ENCODE measurements around the gene RFT1. TPM values are rescaled to one million over a fixed set of nuclear protein-coding genes. Genes with fewer than 3 reads are reported as not detected.

RFT1 gene
- polyA plus RNA-seq, 3 donors: 8.2 to 34.9 (median 25.6) TPM

DNA sequence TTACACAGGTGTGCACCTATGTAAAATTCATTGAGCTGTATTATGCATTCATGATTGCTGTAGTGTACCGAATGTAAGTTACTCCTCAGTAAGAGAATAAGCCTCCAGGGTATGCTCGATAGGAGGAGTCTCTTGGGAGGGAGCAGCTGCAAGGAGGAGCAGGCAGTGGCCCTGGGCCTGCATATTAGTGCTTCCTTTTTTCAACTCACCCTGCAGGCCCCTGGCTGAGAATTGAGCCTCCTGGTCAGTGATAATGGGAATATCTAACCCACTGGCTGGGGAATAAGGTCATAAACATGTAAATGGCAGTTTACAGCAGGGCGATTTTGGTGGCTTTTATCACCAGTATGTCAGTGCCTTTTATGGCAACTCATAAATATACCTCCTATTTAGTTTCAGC lies 62.7 kb downstream of the RFT1 start:
- Mint-ChIP-seq H3K4me1 (peaks cover 4% of the 10 kb centered on the region), H3K36me3 (no peaks in the 10 kb centered on the region), H3K9me3 (no peaks in the 10 kb centered on the region), H3K27me3 (ENCODE audit: low read depth in 3 of 3) (peaks cover 5 to 14% (median 14%) of the 10 kb centered on the region in 3 donors), H3K4me3 (no peak overlapping the region), H3K27ac (no peak overlapping the region)
- Histone ChIP-seq H3K4me2 (replicated peaks; ENCODE audit: extremely low read depth, low read length, poor library complexity, severe bottlenecking) (no peak overlapping the region), H3K4me3 (replicated peaks in 1 of 3; ENCODE audit: low read depth in 2 of 3, low read length in 3 of 3) (no peak overlapping the region), H4K20me1 (ENCODE audit: insufficient read depth, low read length) (no peaks in the 10 kb centered on the region), H3K79me2 (ENCODE audit: insufficient read depth, low read length) (no peaks in the 10 kb centered on the region), H3K27me3 (ENCODE audit: control insufficient read depth in 2 of 2, insufficient read depth in 2 of 2, low read length in 2 of 2) (no peaks in the 10 kb centered on the region), H3K4me1 (ENCODE audit: control insufficient read depth in 1 of 2, insufficient read depth in 2 of 2, low read length in 2 of 2) (peaks cover 5 to 7% of the 10 kb centered on the region in 2 donors), H2AFZ (ENCODE audit: insufficient read depth, low read depth, low read length, poor library complexity, severe bottlenecking) (no peak overlapping the region), H3K9ac (ENCODE audit: insufficient read depth, low read length, poor library complexity, severe bottlenecking) (no peak overlapping the region), H3K27ac (ENCODE audit: low read depth in 1 of 2, low read length in 2 of 2) (no peak overlapping the region), H3K36me3 (replicated peaks in 1 of 2; ENCODE audit: control insufficient read depth in 1 of 2, insufficient read depth in 2 of 2, low read length in 2 of 2) (no peaks in the 10 kb centered on the region), H3K9me3 (replicated peaks in 1 of 2; ENCODE audit: control insufficient read depth in 1 of 2, insufficient read depth in 1 of 2, low read length in 2 of 2) (no peaks in the 10 kb centered on the region)
- TF ChIP-seq, protein P1, sequence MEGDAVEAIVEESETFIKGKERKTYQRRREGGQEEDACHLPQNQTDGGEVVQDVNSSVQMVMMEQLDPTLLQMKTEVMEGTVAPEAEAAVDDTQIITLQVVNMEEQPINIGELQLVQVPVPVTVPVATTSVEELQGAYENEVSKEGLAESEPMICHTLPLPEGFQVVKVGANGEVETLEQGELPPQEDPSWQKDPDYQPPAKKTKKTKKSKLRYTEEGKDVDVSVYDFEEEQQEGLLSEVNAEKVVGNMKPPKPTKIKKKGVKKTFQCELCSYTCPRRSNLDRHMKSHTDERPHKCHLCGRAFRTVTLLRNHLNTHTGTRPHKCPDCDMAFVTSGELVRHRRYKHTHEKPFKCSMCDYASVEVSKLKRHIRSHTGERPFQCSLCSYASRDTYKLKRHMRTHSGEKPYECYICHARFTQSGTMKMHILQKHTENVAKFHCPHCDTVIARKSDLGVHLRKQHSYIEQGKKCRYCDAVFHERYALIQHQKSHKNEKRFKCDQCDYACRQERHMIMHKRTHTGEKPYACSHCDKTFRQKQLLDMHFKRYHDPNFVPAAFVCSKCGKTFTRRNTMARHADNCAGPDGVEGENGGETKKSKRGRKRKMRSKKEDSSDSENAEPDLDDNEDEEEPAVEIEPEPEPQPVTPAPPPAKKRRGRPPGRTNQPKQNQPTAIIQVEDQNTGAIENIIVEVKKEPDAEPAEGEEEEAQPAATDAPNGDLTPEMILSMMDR (IDR thresholded peaks at IDR 0.05): no peak
- intact Hi-C loops (cut with micrococcal nuclease): no loop called here
- no peak for DNase-seq
- WGBS (ENCODE audit: insufficient coverage): 100% methylated on average over 1 of the region's 3 CpGs

DNA sequence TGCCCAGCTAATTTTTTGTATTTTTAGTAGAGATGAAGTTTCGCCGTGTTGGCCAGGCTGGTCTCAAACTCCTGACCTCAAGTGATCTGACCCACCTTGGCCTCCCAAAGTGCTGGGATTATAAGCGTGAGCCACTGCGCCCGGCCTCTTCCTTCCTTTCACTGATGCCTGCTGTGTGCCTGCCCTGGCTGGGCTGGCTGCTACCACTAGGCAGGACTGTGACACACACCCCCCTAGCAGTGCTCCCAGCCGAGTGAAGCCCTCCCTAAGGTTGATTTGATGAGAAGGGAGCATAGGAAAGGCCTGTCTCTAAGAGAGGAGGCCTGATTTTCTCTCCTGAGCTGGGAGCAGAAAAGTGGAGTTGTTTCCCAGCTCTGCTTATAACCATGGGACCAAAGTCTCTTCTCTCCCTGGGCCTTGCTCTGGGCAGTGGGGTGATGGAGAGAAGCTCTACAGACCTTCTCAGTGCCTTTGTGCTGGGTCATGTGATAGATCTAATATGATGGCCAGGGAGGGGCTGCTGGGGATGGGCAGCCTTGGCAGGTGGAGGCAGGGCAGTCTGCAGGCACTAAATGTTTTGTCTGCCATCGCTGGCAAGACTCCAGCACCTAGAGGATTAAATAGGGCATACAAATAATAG lies 64.3 kb downstream of the RFT1 start:
- H3K27ac Mint-ChIP-seq: no peak overlapping the region
- Histone ChIP-seq H4K20me1 (ENCODE audit: insufficient read depth, low read length) (no peaks in the 10 kb centered on the region), H3K4me3 (replicated peaks in 1 of 3; ENCODE audit: low read depth in 2 of 3, low read length in 3 of 3) (no peak overlapping the region), H2AFZ (ENCODE audit: insufficient read depth, low read depth, low read length, poor library complexity, severe bottlenecking) (no peak overlapping the region), H3K27ac (ENCODE audit: low read depth in 1 of 2, low read length in 2 of 2) (no peak overlapping the region), H3K4me1 (ENCODE audit: control insufficient read depth in 1 of 2, insufficient read depth in 2 of 2, low read length in 2 of 2) (no peaks in the 10 kb centered on the region), H3K9ac (ENCODE audit: insufficient read depth, low read length, poor library complexity, severe bottlenecking) (no peak overlapping the region), H3K79me2 (ENCODE audit: insufficient read depth, low read length) (no peaks in the 10 kb centered on the region), H3K27me3 (ENCODE audit: control insufficient read depth in 2 of 2, insufficient read depth in 2 of 2, low read length in 2 of 2) (no peaks in the 10 kb centered on the region), H3K36me3 (replicated peaks in 1 of 2; ENCODE audit: control insufficient read depth in 1 of 2, insufficient read depth in 2 of 2, low read length in 2 of 2) (no peaks in the 10 kb centered on the region), H3K9me3 (replicated peaks in 1 of 2; ENCODE audit: control insufficient read depth in 1 of 2, insufficient read depth in 1 of 2, low read length in 2 of 2) (no peaks in the 10 kb centered on the region), H3K4me2 (replicated peaks; ENCODE audit: extremely low read depth, low read length, poor library complexity, severe bottlenecking) (no peak overlapping the region)
- no peak for DNase-seq
- intact Hi-C loops (cut with micrococcal nuclease): no loop called here
- no peaks in the 10 kb centered on the region for H3K4me1 Mint-ChIP-seq
- 93% methylated on average over 3 of the region's 7 CpGs for WGBS (ENCODE audit: insufficient coverage)
- peaks cover 7 to 25% (median 23%) of the 10 kb centered on the region in 3 donors for H3K27me3 Mint-ChIP-seq (ENCODE audit: low read depth in 3 of 3)
- H3K36me3 Mint-ChIP-seq: no peaks in the 10 kb centered on the region
- H3K9me3 Mint-ChIP-seq: no peaks in the 10 kb centered on the region
- TF ChIP-seq, protein P1 (IDR thresholded peaks at IDR 0.05): no peak
- peak overlapping the region in 1 of 2 donors; percentile 9 for H3K4me3 Mint-ChIP-seq

Data from CD14-positive monocyte (primary cell).